ENCODE measurements around the gene MAPT.
"Not testable (repeated sequence)": the region's sequence is repeated elsewhere in the genome, so short reads cannot be mapped to it uniquely, and the experiment has no call there.

The MAPT gene

DNA sequence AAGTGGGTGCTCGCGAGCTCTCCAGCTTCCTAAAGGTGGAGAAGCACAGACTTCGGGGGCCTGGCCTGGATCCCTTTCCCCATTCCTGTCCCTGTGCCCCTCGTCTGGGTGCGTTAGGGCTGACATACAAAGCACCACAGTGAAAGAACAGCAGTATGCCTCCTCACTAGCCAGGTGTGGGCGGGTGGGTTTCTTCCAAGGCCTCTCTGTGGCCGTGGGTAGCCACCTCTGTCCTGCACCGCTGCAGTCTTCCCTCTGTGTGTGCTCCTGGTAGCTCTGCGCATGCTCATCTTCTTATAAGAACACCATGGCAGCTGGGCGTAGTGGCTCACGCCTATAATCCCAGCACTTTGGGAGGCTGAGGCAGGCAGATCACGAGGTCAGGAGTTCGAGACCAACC, 102.8 kb downstream of the MAPT start:
- DNase-seq, result no peak

DNA sequence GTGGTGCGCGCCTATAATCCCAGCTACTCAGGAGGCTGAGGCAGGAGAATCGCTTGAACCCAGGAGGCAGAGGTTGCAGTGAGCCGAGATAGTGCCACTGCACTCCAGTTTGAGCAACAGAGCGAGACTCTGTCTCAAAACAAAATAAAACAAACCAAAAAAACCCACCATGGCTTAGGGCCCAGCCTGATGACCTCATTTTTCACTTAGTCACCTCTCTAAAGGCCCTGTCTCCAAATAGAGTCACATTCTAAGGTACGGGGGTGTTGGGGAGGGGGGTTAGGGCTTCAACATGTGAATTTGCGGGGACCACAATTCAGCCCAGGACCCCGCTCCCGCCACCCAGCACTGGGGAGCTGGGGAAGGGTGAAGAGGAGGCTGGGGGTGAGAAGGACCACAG, 103.3 kb downstream of the MAPT start:
- no peak for DNase-seq

DNA sequence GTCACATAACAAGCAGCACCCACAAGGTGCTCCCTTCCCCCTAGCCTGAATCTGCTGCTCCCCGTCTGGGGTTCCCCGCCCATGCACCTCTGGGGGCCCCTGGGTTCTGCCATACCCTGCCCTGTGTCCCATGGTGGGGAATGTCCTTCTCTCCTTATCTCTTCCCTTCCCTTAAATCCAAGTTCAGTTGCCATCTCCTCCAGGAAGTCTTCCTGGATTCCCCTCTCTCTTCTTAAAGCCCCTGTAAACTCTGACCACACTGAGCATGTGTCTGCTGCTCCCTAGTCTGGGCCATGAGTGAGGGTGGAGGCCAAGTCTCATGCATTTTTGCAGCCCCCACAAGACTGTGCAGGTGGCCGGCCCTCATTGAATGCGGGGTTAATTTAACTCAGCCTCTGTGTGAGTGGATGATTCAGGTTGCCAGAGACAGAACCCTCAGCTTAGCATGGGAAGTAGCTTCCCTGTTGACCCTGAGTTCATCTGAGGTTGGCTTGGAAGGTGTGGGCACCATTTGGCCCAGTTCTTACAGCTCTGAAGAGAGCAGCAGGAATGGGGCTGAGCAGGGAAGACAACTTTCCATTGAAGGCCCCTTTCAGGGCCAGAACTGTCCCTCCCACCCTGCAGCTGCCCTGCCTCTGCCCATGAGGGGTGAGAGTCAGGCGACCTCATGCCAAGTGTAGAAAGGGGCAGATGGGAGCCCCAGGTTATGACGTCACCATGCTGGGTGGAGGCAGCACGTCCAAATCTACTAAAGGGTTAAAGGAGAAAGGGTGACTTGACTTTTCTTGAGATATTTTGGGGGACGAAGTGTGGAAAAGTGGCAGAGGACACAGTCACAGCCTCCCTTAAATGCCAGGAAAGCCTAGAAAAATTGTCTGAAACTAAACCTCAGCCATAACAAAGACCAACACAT, 104.9 kb downstream of the MAPT start, which contains the start of gene STH:
Gene STH (plus strand): TSS at position 264 of the 913 bp plus-strand sequence. CDS start 30 bp downstream, at position 294.
- no peak for DNase-seq

DNA sequence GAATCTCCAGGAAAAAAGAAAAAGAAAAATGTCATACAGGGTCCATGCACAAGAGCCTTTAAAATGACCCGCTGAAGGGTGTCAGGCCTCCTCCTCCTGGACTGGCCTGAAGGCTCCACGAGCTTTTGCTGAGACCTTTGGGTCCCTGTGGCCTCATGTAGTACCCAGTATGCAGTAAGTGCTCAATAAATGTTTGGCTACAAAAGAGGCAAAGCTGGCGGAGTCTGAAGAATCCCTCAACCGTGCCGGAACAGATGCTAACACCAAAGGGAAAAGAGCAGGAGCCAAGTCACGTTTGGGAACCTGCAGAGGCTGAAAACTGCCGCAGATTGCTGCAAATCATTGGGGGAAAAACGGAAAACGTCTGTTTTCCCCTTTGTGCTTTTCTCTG, 105.5 kb downstream of the MAPT start:
- DNase-seq, result no peak

DNA sequence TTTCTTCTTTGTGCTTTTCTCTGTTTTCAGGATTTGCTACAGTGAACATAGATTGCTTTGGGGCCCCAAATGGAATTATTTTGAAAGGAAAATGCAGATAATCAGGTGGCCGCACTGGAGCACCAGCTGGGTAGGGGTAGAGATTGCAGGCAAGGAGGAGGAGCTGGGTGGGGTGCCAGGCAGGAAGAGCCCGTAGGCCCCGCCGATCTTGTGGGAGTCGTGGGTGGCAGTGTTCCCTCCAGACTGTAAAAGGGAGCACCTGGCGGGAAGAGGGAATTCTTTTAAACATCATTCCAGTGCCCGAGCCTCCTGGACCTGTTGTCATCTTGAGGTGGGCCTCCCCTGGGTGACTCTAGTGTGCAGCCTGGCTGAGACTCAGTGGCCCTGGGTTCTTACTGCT, 105.9 kb downstream of the MAPT start:
- no peak for DNase-seq

DNA sequence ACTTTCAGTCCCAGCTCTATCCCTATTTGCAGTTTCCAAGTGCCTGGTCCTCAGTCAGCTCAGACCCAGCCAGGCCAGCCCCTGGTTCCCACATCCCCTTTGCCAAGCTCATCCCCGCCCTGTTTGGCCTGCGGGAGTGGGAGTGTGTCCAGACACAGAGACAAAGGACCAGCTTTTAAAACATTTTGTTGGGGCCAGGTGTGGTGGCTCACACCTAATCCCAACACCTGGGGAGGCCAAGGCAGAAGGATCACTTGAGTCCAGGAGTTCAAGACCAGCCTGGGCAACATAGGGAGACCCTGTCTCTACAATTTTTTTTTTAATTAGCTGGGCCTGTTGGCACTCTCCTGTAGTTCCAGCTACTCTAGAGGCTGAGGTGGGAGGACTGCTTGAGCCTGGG, 106.4 kb downstream of the MAPT start:
- no peak for DNase-seq

DNA sequence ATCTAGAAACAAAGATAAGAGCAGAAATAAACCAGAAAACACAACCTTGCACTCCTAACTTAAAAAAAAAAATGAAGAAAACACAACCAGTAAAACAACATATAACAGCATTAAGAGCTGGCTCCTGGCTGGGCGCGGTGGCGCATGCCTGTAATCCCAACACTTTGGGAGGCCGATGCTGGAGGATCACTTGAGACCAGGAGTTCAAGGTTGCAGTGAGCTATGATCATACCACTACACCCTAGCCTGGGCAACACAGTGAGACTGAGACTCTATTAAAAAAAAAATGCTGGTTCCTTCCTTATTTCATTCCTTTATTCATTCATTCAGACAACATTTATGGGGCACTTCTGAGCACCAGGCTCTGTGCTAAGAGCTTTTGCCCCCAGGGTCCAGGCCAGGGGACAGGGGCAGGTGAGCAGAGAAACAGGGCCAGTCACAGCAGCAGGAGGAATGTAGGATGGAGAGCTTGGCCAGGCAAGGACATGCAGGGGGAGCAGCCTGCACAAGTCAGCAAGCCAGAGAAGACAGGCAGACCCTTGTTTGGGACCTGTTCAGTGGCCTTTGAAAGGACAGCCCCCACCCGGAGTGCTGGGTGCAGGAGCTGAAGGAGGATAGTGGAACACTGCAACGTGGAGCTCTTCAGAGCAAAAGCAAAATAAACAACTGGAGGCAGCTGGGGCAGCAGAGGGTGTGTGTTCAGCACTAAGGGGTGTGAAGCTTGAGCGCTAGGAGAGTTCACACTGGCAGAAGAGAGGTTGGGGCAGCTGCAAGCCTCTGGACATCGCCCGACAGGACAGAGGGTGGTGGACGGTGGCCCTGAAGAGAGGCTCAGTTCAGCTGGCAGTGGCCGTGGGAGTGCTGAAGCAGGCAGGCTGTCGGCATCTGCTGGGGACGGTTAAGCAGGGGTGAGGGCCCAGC, 107.3 kb downstream of the MAPT start:
- no peak for DNase-seq

DNA sequence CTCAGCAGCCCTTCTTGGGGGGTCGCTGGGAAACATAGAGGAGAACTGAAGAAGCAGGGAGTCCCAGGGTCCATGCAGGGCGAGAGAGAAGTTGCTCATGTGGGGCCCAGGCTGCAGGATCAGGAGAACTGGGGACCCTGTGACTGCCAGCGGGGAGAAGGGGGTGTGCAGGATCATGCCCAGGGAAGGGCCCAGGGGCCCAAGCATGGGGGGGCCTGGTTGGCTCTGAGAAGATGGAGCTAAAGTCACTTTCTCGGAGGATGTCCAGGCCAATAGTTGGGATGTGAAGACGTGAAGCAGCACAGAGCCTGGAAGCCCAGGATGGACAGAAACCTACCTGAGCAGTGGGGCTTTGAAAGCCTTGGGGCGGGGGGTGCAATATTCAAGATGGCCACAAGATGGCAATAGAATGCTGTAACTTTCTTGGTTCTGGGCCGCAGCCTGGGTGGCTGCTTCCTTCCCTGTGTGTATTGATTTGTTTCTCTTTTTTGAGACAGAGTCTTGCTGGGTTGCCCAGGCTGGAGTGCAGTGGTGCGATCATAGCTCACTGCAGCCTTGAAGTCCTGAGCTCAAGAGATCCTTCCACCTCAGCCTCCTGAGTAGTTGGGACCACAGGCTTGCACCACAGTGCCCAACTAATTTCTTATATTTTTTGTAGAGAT, 108.1 kb downstream of the MAPT start:
- DNase-seq, result peak; percentile 88

DNA sequence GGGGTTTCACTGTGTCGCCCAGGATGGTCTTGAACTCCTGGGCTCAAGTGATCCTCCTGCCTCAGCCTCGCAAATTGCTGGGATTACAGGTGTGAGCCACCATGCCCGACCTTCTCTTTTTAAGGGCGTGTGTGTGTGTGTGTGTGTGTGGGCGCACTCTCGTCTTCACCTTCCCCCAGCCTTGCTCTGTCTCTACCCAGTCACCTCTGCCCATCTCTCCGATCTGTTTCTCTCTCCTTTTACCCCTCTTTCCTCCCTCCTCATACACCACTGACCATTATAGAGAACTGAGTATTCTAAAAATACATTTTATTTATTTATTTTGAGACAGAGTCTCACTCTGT, 108.6 kb downstream of the MAPT start:
- no peak for DNase-seq

DNA sequence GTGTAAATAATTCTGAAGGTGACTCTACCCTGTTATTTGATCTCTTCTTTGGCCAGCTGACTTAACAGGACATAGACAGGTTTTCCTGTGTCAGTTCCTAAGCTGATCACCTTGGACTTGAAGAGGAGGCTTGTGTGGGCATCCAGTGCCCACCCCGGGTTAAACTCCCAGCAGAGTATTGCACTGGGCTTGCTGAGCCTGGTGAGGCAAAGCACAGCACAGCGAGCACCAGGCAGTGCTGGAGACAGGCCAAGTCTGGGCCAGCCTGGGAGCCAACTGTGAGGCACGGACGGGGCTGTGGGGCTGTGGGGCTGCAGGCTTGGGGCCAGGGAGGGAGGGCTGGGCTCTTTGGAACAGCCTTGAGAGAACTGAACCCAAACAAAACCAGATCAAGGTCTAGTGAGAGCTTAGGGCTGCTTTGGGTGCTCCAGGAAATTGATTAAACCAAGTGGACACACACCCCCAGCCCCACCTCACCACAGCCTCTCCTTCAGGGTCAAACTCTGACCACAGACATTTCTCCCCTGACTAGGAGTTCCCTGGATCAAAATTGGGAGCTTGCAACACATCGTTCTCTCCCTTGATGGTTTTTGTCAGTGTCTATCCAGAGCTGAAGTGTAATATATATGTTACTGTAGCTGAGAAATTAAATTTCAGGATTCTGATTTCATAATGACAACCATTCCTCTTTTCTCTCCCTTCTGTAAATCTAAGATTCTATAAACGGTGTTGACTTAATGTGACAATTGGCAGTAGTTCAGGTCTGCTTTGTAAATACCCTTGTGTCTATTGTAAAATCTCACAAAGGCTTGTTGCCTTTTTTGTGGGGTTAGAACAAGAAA, 109.8 kb downstream of the MAPT start:
- DNase-seq, result no peak

DNA sequence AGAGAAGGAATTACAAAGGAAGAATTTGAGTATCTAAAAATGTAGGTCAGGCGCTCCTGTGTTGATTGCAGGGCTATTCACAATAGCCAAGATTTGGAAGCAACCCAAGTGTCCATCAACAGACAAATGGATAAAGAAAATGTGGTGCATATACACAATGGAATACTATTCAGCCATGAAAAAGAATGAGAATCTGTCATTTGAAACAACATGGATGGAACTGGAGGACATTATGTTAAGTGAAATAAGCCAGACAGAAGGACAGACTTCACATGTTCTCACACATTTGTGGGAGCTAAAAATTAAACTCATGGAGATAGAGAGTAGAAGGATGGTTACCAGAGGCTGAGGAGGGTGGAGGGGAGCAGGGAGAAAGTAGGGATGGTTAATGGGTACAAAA, 111.7 kb downstream of the MAPT start:
- not testable (repeated sequence) for DNase-seq

DNA sequence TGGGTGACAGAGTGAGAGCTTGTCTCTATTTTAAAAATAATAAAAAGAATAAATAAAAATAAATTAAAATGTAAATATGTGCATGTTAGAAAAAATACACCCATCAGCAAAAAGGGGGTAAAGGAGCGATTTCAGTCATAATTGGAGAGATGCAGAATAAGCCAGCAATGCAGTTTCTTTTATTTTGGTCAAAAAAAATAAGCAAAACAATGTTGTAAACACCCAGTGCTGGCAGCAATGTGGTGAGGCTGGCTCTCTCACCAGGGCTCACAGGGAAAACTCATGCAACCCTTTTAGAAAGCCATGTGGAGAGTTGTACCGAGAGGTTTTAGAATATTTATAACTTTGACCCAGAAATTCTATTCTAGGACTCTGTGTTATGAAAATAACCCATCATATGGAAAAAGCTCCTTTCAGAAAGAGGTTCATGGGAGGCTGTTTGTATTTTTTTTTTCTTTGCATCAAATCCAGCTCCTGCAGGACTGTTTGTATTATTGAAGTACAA, 113.2 kb downstream of the MAPT start:
- DNase-seq, result no peak

DNA sequence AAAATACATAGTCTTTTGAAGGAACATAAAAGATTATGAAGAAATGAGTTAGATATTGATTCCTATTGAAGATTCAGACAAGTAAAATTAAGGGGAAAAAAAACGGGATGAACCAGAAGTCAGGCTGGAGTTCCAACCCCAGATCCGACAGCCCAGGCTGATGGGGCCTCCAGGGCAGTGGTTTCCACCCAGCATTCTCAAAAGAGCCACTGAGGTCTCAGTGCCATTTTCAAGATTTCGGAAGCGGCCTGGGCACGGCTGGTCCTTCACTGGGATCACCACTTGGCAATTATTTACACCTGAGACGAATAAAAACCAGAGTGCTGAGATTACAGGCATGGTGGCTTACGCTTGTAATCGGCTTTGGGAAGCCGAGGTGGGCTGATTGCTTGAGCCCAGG, 114.2 kb downstream of the MAPT start:
- no peak for DNase-seq

DNA sequence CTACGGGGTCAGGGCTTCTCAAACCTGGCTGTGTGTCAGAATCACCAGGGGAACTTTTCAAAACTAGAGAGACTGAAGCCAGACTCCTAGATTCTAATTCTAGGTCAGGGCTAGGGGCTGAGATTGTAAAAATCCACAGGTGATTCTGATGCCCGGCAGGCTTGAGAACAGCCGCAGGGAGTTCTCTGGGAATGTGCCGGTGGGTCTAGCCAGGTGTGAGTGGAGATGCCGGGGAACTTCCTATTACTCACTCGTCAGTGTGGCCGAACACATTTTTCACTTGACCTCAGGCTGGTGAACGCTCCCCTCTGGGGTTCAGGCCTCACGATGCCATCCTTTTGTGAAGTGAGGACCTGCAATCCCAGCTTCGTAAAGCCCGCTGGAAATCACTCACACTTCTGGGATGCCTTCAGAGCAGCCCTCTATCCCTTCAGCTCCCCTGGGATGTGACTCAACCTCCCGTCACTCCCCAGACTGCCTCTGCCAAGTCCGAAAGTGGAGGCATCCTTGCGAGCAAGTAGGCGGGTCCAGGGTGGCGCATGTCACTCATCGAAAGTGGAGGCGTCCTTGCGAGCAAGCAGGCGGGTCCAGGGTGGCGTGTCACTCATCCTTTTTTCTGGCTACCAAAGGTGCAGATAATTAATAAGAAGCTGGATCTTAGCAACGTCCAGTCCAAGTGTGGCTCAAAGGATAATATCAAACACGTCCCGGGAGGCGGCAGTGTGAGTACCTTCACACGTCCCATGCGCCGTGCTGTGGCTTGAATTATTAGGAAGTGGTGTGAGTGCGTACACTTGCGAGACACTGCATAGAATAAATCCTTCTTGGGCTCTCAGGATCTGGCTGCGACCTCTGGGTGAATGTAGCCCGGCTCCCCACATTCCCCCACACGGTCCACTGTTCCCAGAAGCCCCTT, 115.6 kb downstream of the MAPT start:
- DNase-seq, result no peak

DNA sequence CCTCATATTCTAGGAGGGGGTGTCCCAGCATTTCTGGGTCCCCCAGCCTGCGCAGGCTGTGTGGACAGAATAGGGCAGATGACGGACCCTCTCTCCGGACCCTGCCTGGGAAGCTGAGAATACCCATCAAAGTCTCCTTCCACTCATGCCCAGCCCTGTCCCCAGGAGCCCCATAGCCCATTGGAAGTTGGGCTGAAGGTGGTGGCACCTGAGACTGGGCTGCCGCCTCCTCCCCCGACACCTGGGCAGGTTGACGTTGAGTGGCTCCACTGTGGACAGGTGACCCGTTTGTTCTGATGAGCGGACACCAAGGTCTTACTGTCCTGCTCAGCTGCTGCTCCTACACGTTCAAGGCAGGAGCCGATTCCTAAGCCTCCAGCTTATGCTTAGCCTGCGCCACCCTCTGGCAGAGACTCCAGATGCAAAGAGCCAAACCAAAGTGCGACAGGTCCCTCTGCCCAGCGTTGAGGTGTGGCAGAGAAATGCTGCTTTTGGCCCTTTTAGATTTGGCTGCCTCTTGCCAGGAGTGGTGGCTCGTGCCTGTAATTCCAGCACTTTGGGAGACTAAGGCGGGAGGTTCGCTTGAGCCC, 116.3 kb downstream of the MAPT start:
- no peak for DNase-seq

DNA sequence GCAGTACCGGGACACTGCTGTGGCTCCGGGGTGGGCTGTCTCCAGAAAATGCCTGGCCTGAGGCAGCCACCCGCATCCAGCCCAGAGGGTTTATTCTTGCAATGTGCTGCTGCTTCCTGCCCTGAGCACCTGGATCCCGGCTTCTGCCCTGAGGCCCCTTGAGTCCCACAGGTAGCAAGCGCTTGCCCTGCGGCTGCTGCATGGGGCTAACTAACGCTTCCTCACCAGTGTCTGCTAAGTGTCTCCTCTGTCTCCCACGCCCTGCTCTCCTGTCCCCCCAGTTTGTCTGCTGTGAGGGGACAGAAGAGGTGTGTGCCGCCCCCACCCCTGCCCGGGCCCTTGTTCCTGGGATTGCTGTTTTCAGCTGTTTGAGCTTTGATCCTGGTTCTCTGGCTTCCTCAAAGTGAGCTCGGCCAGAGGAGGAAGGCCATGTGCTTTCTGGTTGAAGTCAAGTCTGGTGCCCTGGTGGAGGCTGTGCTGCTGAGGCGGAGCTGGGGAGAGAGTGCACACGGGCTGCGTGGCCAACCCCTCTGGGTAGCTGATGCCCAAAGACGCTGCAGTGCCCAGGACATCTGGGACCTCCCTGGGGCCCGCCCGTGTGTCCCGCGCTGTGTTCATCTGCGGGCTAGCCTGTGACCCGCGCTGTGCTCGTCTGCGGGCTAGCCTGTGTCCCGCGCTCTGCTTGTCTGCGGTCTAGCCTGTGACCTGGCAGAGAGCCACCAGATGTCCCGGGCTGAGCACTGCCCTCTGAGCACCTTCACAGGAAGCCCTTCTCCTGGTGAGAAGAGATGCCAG, 117.6 kb downstream of the MAPT start:
- DNase-seq, result no peak

DNA sequence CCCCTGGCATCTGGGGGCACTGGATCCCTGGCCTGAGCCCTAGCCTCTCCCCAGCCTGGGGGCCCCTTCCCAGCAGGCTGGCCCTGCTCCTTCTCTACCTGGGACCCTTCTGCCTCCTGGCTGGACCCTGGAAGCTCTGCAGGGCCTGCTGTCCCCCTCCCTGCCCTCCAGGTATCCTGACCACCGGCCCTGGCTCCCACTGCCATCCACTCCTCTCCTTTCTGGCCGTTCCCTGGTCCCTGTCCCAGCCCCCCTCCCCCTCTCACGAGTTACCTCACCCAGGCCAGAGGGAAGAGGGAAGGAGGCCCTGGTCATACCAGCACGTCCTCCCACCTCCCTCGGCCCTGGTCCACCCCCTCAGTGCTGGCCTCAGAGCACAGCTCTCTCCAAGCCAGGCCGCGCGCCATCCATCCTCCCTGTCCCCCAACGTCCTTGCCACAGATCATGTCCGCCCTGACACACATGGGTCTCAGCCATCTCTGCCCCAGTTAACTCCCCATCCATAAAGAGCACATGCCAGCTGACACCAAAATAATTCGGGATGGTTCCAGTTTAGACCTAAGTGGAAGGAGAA, 118.2 kb downstream of the MAPT start:
- no peak for DNase-seq

DNA sequence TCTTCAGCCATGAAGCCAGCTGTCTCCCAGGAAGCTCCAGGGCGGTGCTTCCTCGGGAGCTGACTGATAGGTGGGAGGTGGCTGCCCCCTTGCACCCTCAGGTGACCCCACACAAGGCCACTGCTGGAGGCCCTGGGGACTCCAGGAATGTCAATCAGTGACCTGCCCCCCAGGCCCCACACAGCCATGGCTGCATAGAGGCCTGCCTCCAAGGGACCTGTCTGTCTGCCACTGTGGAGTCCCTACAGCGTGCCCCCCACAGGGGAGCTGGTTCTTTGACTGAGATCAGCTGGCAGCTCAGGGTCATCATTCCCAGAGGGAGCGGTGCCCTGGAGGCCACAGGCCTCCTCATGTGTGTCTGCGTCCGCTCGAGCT, 118.8 kb downstream of the MAPT start:
- DNase-seq, result no peak

DNA sequence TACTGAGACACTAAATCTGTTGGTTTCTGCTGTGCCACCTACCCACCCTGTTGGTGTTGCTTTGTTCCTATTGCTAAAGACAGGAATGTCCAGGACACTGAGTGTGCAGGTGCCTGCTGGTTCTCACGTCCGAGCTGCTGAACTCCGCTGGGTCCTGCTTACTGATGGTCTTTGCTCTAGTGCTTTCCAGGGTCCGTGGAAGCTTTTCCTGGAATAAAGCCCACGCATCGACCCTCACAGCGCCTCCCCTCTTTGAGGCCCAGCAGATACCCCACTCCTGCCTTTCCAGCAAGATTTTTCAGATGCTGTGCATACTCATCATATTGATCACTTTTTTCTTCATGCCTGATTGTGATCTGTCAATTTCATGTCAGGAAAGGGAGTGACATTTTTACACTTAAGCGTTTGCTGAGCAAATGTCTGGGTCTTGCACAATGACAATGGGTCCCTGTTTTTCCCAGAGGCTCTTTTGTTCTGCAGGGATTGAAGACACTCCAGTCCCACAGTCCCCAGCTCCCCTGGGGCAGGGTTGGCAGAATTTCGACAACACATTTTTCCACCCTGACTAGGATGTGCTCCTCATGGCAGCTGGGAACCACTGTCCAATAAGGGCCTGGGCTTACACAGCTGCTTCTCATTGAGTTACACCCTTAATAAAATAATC, 119.3 kb downstream of the MAPT start:
- DNase-seq, result no peak
